Islet precursor cell (in vitro differentiated cells): ENCODE measurements around the gene L3MBTL4.
"Not testable (repeated sequence)": the region's sequence is repeated elsewhere in the genome, so short reads cannot be mapped to it uniquely, and the experiment has no call there.

Experiments
- DNase-seq: peaks from one replicate; pipeline ENCODE4 v3.0.0-alpha.2; 2018

Gene L3MBTL4

DNA sequence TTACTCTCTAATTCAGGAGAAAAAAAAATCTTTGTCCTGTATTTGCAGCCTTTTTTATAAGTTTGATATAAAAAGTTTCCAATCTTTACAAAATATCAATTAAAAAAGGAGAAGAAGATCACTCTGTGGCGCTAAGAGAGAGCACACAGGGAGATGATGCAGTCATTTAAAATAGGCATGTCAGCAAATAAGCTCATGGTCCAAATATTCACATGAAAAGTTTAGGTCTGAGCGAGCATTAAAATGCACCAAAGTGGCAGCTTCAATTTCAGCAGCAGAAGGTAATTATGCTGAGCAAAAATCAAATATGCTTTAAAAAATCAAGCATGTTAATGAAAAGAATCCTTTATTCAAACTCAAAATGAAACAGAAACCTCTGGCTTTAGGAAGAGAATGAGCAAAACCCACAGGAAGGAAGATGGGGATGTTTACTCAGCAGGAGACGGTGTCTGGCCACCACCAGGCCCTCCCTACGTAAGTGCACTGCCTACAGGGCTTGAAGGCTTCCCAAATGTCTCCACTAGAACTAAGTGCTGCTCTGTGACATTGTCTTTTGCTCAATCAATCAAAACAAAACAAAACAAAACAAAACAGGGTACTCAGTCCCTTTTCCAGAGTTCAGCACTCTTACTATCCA, 120.4 kb downstream of the L3MBTL4 start:
- DNase-seq: no peak

DNA sequence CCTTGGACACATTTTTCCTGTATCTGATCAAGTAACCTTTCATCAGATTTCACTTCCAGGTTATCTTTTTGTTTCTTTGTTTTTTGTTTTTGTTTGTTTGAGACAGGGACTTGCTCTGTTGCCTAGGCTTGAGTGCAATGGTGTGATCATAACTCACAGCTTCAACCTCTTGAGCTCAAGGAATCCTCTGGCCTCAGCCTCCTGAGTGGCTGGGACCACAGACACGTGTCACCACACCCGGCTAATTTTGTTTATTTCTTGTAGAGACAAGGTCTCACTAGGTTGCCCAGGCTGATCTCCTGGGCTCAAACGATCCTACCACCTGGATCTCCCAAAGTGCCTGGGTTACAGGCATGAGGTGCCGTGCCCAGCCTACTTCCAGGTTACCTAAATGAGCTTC, 124.9 kb downstream of the L3MBTL4 start:
- DNase-seq: no peak

DNA sequence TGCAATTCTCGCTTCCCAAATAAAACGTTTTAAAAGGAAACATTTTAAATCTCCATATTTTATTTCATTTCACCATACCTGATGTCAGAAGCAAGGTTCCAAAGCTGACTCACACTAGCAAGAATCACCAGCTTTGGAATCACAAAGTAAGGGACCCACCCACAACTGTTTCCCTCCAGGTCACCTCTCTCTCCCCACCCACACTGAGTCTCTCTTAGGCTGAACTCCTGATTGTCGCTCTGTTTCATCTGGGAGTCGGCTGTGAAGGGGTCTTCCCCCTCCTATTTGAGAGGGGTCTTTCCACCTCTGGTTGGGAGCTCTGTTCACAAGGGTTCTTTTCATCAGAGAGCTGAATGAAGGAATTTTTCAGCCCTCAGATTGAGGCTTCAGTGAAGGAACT, 128.1 kb downstream of the L3MBTL4 start:
- no peak for DNase-seq

DNA sequence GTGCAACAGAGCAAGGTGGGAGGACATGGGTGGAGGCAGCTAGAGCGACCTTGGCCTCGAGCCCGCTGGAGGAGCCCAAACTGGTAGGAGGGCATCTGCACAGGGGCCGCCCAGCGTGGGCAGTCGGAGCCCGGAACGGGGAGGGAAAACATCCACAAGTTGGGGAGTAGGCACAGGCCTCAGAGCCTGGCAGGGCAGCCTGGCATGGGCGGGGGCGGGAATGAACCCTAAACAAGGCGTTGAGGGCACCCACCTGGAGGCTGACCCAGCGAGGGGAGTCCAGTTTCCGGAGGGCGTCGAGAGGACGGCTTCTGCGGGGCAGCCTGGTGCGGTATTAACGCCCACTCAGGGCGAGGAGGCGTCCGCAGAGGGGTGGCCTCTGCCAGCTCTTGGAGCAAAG, 129.9 kb downstream of the L3MBTL4 start:
- DNase-seq: no peak

GRCh38 chr18:6284300-6284699, 130.4 kb downstream of the L3MBTL4 start:
- DNase-seq: no peak

GRCh38 chr18:6281874-6282273, 132.8 kb downstream of the L3MBTL4 start:
- no peak for DNase-seq

DNA sequence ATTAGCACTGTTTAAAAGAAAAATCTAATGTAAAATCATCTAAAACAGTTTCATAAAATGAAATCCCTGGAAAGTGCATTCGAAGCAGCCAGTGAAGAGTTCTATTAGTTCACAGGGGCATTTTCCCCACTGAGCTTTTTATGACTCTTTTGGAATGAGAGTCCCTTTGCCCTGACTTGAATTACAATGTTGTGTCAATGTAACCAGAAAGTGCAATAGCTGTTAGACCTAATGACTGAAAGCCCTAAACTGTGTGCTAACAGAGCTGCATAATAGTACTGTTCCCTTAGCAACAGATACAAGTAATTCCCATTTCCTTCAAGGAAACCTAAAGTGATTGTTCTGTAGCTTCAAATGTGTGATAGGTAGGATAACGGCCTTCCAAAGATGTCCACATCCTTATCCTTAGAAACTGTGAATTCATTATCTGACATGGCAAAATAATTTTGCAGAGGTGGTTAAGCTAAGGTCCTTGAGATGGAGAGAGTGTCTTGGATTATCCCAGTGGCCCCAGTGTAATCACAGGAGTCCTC, 134.4 kb downstream of the L3MBTL4 start:
- no peak for DNase-seq

DNA sequence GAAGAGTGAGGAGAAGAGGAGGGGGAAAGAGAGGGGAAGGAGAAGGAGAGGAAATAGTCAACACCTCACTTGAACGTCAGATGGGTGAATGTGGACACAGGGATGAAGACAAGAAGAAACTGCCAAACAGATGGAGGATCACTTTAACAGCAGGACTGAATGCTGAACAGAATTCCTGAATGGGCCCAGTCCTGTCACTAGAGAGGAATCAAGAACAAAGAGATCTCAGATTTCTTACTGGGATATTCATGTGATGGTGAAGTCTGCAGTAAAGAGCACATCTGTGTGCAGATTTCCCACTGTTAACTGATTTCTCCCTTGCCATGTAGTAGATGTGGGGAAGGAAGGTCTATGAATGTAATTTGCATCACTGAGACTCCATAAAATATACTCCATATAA, 135.4 kb downstream of the L3MBTL4 start:
- no peak for DNase-seq

- DNase-seq: no peak
Measured at GRCh38 chr18:6273423-6273822, 141.3 kb downstream of the L3MBTL4 start.

GRCh38 chr18:6272144-6272543, 142.6 kb downstream of the L3MBTL4 start:
- not testable (repeated sequence) for DNase-seq

- DNase-seq: no peak
Measured at GRCh38 chr18:6271585-6271984, 143.1 kb downstream of the L3MBTL4 start.

- DNase-seq: no peak
Measured at GRCh38 chr18:6270771-6271216, 143.9 kb downstream of the L3MBTL4 start.

- DNase-seq: no peak
Measured at GRCh38 chr18:6269660-6270332, 144.9 kb downstream of the L3MBTL4 start.

- DNase-seq: no peak
Measured at GRCh38 chr18:6266212-6266611, 148.5 kb downstream of the L3MBTL4 start.

GRCh38 chr18:6261938-6262337, 152.8 kb downstream of the L3MBTL4 start:
- no peak for DNase-seq

DNA sequence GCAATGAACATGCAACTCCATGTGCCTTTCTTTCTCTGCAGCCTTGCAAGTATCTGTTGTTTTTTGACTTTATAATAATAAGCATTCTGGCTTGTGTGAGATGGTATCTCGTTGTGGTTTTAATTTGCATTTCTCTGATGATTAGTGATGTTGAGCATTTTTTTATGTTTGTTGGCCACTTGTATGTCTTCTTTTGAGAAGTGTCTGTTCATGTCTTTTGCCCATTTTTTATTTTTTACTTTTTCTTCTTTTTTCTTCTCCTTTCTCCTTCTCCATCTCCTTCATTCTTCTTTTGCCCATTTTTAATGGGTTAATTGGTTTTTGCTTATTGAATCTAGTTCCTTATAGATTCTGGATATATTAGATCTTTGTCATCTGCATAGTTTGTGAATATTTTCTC, 155.4 kb downstream of the L3MBTL4 start:
- not testable (repeated sequence) for DNase-seq

GRCh38 chr18:6257950-6258349, 156.8 kb downstream of the L3MBTL4 start:
- no peak for DNase-seq

- no peak for DNase-seq
Measured at GRCh38 chr18:6256521-6256920, 158.2 kb downstream of the L3MBTL4 start.

DNA sequence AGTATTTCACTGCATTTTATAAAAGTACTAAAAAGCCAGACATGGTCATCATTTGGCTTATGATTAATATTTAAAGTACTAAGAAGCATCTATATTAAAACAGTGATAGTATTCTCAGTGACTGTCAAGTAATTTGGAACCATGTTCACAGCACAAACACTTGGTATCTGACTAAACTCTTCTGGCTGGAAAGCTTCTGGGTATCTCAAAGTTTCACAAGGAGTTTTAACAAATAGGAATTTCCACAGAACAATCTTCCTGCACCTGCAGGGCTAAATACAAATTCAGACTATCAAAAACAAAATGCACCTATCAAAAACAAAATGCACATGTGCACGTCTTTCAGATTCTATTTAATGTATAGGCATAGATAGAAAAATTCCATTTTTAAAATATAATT, 158.8 kb downstream of the L3MBTL4 start:
- no peak for DNase-seq

DNA sequence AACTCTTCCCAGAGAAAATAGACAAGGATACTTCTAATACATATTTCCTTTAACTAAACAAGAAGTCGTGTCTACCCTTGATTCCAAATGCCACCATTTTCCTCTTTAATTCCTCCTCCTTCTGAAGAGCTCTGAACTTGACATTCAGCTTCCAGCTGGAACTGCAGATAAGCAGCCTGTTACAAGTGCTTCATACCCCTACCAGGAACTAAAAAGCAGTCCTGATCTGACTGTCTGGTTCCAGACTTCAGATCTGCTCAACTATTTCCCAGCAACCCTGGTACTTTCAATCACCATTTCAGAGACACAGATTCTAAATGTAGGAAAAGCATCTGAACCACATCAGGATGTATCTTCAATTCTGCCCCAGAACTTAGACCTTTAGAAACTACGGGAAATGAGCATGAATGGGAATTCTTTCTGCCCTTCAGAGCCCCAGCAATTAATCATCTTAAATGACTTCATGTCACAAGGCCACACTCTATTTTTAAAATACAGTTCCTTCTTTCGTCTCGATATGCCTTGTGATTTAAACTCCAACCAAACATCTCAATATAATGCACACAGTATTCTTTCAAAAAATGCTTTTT, 159.5 kb downstream of the L3MBTL4 start:
- no peak for DNase-seq

DNA sequence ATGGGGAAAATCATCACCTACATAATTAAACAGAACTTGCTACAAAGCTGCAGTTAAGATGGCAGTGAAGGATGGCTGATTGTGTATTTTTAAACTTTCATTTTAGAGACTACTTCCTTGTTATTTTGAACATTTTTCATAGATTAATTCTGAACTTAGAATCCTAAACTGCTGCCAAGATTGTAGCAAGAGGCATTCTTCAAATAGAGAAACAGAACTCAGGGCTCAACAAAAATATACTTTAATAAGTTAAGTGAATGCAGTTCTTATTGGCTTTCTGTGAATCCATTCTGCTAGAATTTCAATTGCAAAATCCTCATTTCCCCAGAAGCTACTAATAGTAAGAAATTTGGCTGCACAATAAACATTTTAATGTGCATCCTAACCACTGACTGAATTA, 160.3 kb downstream of the L3MBTL4 start:
- no peak for DNase-seq

DNA sequence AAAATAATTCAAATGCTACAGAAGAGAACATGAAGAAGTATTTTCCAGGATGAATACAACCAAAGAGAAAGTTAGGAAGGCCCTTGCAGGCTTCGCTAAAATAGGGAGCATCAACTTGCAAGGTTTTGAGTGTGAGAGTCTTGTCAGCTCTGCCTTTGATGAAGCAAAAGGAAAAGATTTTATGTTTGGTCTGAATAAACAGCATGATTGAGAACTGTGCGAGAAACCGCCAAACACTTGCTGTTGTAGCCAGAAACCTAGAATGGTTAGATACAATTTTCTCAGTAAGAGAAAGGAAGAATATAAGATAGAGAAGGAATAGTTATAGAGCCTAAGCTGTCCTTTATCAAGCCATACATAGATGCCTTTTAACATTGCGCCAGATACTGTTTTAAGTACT, 163.6 kb downstream of the L3MBTL4 start:
- no peak for DNase-seq

DNA sequence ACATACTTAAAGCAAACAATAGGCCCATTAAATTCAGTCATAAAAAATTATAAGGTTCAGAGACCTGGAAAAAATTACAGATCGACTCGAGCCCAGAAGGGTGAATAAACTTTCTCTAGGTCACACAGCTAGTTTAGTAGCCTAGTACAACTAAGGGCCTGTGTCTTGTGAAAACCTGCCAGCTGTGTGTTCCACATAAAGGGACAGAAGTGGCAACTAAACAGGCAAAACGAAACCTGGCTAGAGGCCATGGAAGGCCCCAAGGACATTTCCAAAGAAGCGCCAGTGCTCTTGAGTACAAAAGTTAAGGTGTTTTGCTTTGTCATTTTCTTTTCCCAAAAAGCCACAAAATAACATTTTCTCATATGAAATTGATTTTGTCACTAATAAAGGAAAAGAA, 164.9 kb downstream of the L3MBTL4 start:
- DNase-seq: no peak

GRCh38 chr18:6249170-6249569, 165.5 kb downstream of the L3MBTL4 start:
- DNase-seq: no peak
